ENCODE data around the gene TBX4. TPM values are rescaled to one million over a fixed set of nuclear protein-coding genes. Genes with fewer than 3 reads are reported as not detected.
A peak's percentile ranks its signal among the peaks of the same experiment; 100 is the strongest.

The TBX4 gene
- total RNA-seq, 4 donors from 2014 or later: 0.54 TPM; not detected in 3

- peak overlapping the region in 1 of 3 donors; percentile 52 for H3K27ac ChIP-seq
- no peaks in the 10 kb centered on the region for H3K9me3 ChIP-seq
- intact Hi-C loops (cut with DNase I): loop anchor here (5.0 to 10.0 kb wide), 3 partner anchors 136 to 648 kb away; partner anchors contain the start of gene MED13
- peaks cover 11 to 29% of the 10 kb centered on the region in 2 donors for H3K4me1 ChIP-seq
- WGBS, 2 donors: 19 to 34% methylated on average over 21 to 26 of the region's 43 CpGs
- H3K27me3 ChIP-seq: no peaks in the 10 kb centered on the region
- H3K36me3 ChIP-seq: no peaks in the 10 kb centered on the region
- H3K4me3 ChIP-seq (replicated peaks in 1 of 3): no peak overlapping the region
- DNase-seq: peak; percentile 88 to 89
- peak; percentile 80 to 95 (median 90) for TF ChIP-seq CTCF (IDR thresholded peaks at IDR 0.05)
- no peak for TF ChIP-seq POLR2A (IDR thresholded peaks at IDR 0.05)
These were observed 35.5 kb upstream of the TBX4 start for GRCh38 chr17:61416540-61417363.

- no peak overlapping the region for H3K4me3 ChIP-seq (replicated peaks in 1 of 3)
- no peaks in the 10 kb centered on the region for H3K27me3 ChIP-seq
- no peak for TF ChIP-seq POLR2A (IDR thresholded peaks at IDR 0.05)
- TF ChIP-seq CTCF (IDR thresholded peaks at IDR 0.05): no peak
- peaks cover 0 to 22% of the 10 kb centered on the region in 2 donors for H3K4me1 ChIP-seq
- H3K27ac ChIP-seq: no peak overlapping the region
- H3K36me3 ChIP-seq: no peaks in the 10 kb centered on the region
- no peak for DNase-seq
- intact Hi-C loops (cut with DNase I): loop anchor here (5.0 to 10.0 kb wide), 3 partner anchors 134 to 646 kb away; partner anchors contain the start of gene MED13
- no peaks in the 10 kb centered on the region for H3K9me3 ChIP-seq
- 83 to 89% methylated on average over 2 of the region's 2 CpGs for WGBS, 2 donors
These were observed 33.8 kb upstream of the TBX4 start for GRCh38 chr17:61418449-61418848.

- Histone ChIP-seq H3K36me3 (no peaks in the 10 kb centered on the region), H3K27me3 (no peaks in the 10 kb centered on the region), H3K4me3 (replicated peaks in 1 of 3) (no peak overlapping the region), H3K9me3 (no peaks in the 10 kb centered on the region), H3K4me1 (peaks cover 0 to 11% of the 10 kb centered on the region in 2 donors), H3K27ac (no peak overlapping the region)
- WGBS, 2 donors: 73 to 74% methylated on average over 8 of the region's 8 CpGs
- DNase-seq: no peak
- intact Hi-C loops (cut with DNase I): loop anchor here (5.0 to 10.0 kb wide), 3 partner anchors 133 to 645 kb away; partner anchors contain the start of gene MED13
- TF ChIP-seq CTCF (IDR thresholded peaks at IDR 0.05) (no peak), POLR2A (IDR thresholded peaks at IDR 0.05) (no peak)
These were observed 32.7 kb upstream of the TBX4 start for GRCh38 chr17:61419496-61420046.

GRCh38 chr17:61420052-61420451 lies 32.2 kb upstream of the TBX4 start:
- no peak overlapping the region for H3K27ac ChIP-seq
- intact Hi-C loops (cut with DNase I): no loop called here

More at GRCh38 chr17:61420052-61420451, 32.2 kb upstream of the TBX4 start:
- no peak for TF ChIP-seq CTCF (IDR thresholded peaks at IDR 0.05)
- no peak for TF ChIP-seq POLR2A (IDR thresholded peaks at IDR 0.05)
- 70 to 72% methylated on average over 4 of the region's 4 CpGs for WGBS, 2 donors
- no peak for DNase-seq
- H3K9me3 ChIP-seq: no peaks in the 10 kb centered on the region
- H3K36me3 ChIP-seq: no peaks in the 10 kb centered on the region
- peaks cover 0 to 9% of the 10 kb centered on the region in 2 donors for H3K4me1 ChIP-seq
- H3K4me3 ChIP-seq (replicated peaks in 1 of 3): no peak overlapping the region
- no peaks in the 10 kb centered on the region for H3K27me3 ChIP-seq

Measured in thyroid gland (tissue), 4 donors.